Activated CD4-positive, alpha-beta T cell treated with anti-CD3 and anti-CD28 coated beads, Interleukin-2, amount 50 U/mL, for 4 hours (primary cell): Measurements from ENCODE around the gene HOXA3.

Experiments used
- DNase-seq, 2 experiments: peaks; one replicate each; pipeline ENCODE4 v3.0.0-alpha.2; 2020

The HOXA3 gene

DNA sequence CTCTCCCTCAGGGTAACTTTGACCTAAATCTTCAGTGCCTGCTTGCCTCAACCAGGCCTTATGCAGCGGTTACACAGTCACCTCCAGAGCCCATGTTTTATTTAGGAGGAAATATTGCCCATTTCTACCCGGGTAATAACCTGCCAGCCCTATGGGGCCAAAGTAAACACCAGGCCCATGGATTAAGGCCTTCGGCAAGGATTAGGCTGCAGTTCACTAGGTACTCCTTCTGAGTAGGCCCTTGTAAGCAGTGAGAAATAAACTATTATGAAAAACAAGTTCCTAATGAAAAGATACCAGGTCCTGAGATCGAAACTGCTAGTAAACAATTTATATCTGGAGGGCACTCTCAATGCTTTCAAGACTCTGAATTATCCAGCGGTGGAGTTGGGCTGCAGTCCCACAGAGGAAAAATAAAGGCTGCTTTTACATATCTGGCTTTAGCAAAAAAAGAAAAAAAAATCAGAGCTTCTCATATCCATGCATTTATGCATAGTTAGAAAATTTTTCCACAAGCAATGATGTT lies 25.5 kb upstream of the HOXA3 start:
- DNase-seq, result no peak

DNA sequence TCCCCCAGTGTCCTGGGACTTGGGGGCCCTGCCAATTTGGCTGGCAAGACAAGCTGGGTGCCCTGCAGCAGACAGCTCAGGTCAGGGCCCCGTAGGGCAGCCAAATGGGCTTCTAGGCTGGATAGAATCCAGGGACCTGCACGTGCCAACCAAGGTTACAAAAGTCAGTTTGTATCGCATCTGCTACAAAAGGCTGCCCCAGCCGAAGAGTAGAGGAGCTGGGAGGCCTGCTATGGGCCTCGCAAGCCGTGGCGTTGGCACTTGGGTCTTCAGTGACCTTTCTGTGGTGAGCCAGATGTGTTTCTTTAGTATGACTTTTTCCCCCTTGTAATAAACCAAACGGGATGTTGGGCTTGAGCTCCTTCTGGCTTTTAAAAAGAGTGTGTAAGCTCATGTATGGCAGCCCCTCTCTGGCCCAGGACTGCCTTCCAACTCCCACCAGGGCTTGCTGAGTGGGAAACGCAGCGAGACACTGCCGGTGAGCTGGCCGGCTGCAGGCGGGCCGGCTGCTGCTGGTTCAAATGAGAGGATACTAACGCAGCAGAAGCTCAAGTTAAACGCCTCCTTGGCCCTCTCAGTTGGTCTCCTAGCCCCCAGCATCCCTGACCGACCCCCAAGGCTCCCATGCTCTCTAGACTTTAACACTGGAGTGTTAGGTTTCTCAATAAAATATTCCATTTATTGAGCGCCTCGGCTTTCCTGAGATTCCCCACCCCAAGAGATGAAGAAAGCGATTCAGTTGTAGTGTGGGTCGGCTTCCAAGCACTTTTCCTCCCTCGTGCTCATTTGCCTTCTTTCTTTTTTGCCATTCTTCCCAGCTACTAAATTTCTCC lies 24.8 kb upstream of the HOXA3 start:
- no peak for DNase-seq

DNA sequence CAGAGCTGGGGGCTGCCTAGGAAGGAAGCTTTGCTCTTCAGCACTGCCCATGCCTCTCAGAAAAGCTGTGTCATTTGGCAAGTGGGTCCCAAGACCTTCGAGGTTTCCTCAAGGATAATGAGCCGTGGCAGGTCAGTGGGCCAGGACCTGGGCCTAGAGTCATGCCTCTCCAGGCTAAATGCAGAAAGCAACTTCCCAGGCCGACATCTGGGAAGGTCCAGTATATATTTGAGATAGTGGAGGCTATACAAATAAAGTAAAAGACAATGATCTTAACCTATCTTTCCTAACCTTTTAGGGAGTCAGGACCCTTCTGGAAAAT lies 24.1 kb upstream of the HOXA3 start:
- DNase-seq, result no peak

DNA sequence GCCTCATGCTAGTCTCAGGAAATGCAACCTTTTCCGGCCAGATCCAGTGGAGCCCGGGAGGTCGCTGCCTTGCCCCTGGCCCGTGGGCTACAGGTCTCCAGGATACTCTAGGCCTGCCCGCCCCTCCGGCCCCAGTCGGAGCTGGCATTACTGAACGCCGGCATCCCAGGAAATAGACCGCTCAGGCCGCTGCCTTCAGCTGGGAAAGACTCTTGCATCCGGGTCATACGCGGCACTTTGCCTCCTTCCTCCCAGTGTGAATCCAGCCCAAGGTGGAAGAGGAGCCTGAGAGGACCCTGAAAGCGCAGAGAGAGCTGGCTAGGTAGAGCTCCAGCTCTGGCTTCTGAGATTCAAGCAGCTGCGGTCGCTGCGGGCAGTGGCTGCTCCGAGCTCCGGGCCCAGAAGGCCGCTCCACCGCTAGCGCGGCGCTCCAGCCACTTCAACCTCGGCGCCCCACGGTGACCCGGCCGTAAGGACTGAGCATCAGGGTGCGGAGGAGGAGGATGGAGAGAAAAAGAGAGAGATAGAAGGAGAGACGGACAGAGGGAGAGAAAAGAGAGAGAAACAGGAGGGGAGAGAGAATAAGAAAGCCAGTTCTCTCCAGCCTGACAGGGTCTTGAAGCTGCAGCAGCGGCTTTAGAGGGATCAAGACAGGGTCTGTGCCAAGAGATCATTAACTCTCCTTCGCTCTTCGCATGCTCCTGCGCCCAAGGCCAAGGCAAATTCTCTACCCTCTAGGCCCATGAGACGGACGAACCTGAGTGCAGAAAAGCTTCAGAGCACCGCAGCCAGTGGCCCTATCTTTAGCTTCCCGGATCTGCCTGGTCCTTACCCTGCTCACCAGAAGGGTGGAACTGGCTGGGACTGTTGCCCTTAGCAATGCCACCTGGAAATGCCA lies 23.5 kb upstream of the HOXA3 start:
- no peak for DNase-seq

DNA sequence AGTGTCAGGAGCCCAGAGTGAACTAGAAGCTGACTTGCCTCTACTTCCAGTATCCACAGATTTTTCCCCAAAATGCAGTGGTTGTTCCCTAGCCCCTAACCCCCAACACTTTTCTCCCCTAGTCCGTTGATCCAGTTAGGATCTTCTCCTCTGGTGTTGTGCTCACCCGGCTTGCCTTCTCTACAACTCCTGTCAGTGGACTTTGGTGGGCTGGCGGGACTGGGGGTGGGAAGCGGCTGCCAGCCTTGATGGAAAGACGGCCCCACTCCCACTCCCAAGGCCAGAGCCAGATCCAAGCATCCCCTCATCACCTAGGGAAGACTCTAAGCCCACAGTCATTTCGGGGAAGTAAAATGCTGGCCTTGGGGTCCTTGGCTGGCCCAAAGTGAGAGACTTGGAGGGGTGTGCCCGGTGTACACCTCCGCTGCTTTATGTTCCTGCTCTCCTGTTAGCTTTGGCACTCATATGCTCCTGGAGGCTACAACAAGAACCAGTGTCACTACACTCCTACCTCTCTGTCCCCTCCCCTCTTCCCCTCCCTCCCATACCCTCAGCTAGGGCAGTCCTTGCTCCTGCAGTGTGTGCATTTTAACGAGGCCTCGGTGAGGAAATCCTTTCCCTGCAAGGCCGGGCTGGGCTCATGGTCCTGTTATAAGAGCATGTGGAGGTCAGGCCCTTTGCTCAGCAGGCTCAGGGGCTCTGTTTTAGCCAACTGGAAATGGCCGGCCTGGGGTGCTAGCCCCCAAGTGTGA lies 22.7 kb upstream of the HOXA3 start:
- DNase-seq, result no peak

DNA sequence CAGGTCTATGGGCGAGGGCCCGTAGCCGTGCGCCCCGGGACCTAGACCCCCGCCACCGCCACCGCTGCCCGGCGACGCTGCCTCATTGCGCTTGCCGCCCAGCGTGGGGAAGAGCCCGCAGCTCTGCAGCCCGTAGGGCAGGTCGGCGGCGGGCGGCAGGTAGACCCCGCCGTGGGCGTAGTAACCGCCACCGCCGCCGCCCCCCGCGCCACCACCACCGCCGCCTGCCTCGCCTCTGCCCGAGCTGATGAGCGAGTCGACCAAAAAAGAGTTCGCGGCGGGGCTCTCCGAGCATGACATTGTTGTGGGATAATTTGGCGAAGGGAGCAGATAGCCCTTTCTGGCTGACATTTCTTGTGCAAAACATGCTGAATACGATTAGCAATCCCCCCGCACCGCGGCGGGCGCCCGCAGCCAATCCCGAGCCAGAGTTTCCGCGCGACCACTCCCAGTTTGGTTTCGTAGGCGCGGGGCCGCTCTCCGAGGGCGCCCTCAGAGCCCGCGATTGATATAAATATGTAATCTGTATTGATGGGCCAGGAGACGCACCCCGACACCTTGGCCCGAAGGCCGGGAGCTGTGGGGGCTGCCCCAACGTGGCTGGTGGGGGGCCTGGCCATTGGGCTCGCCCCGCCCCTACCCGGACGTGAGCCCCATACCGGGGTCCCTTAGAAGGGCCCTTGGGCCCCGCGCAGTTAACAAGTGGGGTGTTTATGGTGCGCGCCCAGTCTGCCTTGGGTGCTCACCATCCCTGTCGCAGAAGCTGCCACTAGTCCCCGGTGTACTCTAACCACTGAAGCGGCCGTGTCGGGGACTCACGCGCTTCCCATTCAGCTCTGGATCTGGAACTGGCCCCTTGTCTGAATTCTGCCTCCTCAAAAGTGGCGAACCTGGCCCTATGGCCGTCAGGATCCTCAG lies 21.8 kb upstream of the HOXA3 start, which contains the start of gene HOXA10:
Gene HOXA10, minus strand, starts transcription at position 365 of the 918 bp plus-strand sequence. Its CDS starts 14 bp downstream, at position 351.
- DNase-seq, result no peak

DNA sequence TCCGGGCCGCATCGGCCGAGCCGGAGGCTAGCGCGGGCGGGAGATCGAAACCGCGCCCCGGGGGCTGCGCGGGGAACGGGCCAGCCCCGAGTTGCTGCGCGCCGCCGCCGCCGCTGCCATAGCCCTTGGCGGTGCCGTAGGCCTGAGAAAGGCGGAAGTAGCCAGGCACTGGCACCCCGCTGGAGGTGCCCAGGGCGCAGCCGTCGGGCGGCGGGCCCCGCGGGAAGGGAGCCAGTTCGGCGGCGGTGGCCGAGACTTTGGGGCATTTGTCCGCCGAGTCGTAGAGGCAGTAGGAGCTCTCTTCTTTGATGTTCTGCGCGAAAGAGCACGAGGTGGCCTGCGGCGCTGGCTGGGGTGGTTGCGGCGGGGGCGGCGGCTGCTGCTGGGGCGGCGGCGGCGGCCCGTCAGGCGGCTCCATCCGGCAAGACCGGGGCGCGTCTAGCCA lies 21.1 kb upstream of the HOXA3 start:
- no peak for DNase-seq

DNA sequence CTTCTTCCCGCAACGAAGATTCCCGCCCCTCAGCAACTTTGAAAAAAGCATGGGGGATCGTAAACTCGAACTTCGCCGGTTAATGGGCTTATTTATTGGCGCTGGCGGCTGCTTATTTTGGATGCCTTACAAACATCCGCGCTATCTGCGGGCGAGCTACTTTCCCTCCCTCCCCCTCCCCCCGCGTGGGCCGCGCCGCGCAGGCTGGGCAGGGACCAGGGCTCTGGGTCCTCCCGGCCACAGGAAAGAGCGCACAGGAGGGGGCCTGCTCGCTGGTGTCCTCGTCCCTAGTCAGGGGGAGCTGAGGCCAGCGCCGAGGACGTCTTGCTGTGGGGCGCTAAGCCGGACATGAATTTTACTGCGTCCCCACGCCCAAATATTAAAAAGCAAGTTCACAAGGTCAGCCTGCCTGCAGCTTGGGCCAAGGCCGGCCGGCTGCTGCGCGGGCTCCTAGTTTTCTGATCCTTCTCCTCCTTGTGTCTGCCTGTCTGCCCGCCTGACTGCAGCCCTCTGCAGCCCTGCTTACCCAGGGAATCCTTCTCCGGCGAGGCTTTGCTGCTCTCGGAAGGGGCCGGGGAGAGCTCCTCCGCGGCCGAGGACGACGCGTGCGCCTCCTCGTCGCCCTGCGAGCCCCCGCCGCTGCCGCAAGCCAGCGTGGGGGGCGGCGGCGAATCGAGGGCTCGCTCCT lies 20.6 kb upstream of the HOXA3 start:
- no peak for DNase-seq

DNA sequence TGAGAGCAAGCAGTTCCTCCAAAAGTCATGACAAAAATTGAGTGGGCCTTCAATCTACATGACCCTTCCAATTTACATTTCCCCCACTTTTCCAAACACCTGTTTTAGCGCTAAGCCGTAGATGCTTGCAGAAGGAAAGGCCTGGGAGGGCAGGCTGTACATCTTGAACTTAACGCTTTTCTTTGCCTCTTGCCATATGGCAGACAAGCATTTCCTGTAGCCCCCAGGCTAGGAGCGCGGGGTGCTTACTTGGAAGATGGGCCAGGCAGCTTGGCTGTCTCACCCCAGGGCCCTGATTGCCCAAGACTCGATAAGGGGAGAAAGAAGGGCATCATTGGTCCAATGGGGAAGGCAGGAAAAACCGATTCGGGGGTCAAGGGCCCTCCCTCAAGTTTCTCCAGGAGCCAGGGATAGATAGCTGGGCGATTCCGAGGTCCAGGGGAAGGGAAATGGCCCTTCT lies 20.0 kb upstream of the HOXA3 start:
- DNase-seq, result no peak

DNA sequence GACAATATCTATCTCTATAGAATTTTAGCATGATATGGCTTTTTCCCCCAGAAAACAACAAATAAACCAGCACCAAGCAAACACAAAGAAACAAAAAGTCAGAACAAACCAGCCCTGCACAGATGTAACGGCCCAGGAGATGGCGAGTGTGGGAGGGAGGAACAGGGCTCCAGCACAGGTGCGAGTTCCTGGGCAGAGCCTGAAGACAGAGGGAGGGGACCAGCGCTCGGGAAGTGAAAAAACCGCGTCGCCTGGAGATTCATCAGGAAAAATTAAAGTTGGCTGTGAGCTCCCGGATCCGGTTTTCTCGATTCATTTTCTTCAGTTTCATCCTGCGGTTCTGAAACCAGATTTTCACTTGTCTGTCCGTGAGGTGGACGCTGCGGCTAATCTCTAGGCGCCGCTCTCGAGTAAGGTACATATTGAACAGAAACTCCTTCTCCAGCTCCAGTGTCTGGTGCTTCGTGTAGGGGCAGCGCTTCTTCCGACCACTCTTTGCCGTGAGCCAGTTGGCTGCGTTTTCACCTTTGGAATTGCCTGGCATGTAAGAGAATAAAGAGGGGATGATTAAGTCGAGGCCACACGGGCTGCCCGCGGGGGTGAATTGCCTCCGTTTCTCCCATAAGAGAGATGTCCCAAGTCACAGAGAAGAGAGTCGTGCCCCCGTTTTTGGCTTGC lies 19.4 kb upstream of the HOXA3 start:
- DNase-seq, result no peak

DNA sequence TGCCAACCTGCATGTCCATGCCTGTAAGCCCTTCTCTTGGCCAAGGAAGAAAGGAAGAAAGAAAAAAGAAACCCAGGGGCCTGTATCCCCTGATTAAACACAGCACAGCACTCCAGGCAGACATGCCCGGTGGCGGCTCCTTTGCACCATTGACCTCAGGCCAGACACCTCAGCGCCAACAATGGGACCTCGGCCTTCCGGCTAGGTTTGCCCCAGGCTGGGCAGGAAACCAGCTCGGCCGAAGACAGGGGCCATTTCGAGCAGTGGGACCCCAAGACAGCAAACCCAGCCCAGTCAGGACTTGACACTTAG lies 18.9 kb upstream of the HOXA3 start:
- no peak for DNase-seq

DNA sequence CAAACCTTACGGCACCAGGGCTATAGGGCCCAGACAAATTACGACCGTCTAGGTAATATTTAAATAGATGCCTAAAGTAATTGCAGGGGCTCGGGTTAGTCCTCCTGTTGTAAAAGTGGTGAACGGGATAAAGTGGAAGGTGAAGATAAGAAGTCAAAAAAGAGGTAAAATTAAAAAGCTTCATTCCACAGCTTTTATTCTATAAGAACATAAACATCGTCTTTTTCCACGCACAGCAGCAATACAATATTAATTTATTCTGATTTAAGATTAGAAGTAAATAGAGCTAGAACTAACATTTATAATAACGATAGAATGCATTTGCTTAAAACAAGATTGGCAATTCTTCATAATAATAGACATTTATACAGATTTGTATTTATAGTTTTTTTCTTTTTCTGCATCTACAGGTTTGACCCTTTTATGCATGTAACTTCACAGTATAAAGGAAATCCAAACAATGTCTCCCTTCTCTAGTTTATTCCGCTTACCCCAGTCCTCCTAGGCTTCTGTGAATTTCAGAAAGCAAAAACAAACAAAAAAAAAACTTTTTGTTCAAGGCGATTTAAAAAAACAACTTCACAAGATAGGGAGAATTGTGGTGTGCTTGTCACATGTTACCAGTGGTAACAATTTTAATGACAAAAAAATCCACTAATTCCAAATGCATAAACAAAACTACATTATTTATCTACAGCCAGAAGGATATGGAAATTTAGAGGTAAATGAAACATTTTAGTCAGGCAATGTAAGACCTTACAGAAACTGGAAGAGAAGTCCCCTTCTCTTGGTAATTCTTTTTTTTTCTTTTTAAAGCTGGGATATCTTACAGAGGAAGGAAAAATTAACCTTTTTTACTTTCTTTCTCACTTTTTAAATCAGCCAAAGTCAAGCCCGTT lies 18.3 kb upstream of the HOXA3 start:
- no peak for DNase-seq

DNA sequence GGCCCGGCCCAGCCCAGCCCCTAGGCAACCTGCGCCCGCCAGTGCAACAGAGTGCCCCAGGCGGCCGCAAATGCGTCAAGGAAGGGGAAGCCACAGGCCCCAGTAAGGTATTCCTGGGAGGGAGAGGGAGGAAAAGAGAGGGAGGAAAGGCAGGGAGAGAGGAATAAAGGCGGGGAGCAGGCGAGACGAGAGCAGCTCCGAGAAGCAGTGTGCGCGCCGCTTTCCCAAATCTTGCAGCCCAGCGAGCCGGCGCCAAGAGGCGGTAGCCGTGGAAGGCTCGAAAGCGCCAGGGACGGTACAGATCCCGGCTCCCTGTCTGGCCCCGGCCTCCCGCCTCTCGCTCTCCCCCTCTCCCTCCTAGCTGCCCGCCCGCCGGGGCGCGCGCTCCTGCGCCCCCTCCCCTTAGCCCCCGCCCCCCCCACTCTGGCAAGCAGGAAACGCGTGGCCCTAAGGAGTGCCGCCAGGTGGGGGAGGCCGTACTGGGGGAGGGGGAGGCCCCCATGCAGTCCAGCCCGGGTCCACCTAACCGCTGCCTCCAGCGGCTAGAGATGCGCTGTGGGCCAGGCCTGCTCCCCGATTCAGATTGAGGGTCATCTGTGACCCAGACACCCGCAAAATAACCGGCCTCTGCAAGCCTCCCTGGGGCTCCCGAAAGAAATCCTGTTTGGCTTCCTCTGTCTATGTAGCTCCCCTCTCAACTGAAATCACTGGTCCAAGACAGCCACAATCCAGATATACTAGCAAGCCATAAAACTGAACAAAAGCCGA lies 17.5 kb upstream of the HOXA3 start:
- no peak for DNase-seq

DNA sequence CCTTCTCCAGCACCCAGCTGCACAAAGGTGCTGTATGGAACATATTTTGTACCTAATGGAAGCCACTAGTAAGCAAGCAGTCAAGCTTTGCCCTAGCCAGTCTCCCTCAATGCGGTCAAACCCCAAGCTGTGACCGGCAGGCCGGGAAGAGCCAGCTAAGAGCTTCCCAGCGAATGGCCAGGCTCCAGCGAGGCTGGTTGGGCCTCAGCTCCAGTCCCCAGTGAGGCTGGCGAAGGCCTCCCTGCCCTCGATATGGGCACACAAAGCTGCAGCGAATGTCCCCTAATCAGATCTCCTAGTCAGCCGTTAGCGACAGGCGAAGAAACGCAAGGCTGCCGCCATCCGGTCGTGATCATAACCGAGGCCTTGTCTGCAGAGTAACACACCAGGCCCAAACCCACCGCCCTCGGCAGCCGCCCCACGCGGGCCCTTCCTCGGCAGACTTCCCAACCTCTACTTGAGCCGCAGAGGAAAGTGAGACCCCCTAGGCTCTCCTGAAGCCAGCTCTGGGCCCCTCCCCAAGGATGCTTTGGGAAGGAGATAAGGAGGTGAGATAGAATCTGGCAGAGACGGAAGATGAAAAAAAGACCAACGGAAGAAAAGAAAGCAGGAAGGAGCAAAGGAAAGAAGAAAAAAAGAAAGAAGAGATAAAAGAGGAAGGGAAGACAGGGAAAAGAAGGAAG lies 16.0 kb upstream of the HOXA3 start:
- DNase-seq, result no peak

DNA sequence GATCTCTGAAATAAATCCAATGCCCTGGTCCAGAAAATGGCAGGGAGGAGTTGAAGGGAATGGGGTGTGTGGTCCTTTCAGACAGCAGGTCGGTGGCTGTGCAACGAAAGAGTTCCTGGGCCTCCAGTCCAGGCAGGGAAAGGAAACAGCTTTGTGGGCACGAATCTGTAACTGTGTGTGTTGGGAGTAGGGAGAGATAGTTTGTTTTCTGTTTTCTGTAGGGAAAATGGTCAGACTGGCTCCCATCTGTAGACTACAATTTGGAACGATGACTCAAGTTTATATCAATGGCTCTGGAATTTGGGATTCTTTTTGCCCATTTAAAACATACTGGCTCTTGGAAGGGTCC lies 15.5 kb upstream of the HOXA3 start:
- DNase-seq, result no peak

DNA sequence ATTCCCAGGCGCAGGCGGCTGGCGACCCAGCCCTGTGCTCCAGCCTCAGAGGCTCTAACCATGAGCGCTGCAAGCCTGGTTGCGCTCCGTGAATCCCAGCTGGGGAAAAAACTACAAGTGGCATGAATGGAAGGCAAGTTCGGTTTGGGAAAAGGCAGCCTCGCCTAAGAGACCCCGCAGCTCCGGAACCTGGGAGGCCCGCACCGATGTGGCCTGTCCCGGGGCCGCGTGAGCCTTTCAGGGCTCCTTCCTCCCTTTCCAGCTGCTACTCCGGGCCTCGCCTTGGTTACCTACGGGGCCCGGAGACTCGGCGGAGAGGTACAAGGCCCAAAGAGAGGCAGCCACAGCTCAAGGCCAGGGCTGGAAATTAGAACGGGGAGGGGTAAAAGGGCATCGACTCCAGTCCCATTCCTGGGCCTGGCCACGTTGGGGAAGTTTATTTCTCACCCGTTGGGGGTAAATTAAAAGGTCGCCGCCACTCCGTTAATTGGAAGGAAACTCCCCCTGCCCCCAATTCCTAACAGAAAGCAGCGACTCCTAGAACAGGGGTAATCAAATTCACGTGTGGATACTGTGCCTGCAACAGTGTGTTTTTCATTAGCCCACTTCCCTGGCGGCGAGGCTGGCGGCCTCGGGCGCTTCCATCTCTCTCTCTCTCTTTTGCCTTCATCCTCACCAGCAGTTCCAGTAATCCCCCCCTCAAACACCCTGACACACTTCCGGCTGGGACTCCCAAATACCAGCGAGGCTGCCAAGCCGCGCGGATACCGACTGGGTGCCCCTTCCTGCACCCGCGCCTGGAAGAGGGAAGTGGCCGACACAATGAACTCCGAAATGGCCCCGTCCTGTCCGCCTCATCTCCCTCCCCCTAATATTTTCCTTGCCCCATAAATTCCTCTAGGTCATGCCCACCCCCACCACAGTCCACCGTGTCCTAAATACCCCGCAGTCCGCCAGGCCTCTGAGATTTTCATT lies 14.4 kb upstream of the HOXA3 start:
- no peak for DNase-seq

DNA sequence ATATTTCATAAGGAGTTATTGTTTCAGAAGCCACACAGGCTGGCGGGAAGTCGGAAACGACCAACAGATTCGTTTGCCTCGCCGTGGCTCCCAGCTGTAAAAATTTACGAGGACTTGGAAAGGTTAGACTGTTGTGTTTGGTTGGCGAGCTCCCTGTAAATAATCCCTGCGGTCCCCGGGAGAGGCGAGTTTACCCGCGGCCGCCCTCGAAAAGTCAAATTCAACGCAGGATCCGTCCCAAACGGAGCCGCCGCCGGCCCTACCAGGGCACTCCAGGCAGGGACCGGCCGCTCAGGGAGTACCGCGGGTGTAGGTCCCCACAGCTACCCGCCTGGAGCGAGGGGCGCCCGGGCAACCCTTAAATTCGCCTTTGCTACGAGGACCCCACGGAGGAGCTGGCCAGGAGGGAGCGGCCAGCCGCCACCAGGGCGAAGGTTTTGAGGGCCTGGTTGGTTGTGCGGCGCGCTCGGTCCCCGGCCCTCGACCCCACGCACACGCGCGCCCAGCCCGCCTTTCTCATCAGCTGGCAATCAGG lies 13.7 kb upstream of the HOXA3 start:
- no peak for DNase-seq
